NT2/D1 (cell line): ENCODE measurements around the gene CNIH1.

Source experiments
- YY1 ChIP-seq: IDR thresholded peaks from 2 replicates; pipeline ENCODE4 v1.6.1; 2011; ENCODE audit not compliant: insufficient read length, insufficient read depth
- ZNF274 ChIP-seq: IDR thresholded peaks from 2 replicates; pipeline ENCODE4 v1.6.1; 2011; ENCODE audit warnings: mild to moderate bottlenecking, low read depth, low read length

DNA sequence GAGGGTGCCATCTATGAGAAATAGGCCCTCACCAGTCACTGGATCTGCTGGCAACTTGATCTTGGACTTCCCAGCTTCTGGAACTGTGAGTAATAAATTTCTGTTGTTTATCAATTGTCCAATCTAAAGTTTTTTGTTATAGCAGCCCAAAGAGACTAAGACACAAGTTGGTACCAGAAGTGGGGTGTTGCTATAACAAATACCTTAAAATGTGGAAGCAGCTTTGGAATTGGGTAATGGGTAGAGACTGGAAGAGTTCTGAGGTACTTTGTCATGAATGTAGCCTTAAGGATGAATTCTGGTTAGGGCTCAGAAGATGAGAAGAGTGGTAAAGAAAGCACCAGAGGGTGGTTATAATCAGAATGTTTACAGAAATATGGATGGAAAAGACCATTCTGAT, 26.1 kb upstream of the CNIH1 start:
- TF ChIP-seq YY1 (no peak), ZNF274 (no peak)
